GM11168 (cell line): Measurements from ENCODE around the gene ALDH2.
"Not testable (repeated sequence)": the region's sequence is repeated elsewhere in the genome, so short reads cannot be mapped to it uniquely, and the experiment has no call there.

Experiments
- in situ Hi-C: fragments of 300-500 bp; cut with MboI; formaldehyde crosslinking; loops from one replicate; pipeline ENCODE4 v1.12.0; 2022; ENCODE audit warnings: low sequenced_read_pairs; ENCODE audit not compliant: unreplicated experiment

Gene ALDH2

GRCh38 chr12:111781085-111781658, 14.4 kb downstream of the ALDH2 start:
- in situ Hi-C loops = no loop called here

GRCh38 chr12:111783046-111783445, 16.3 kb downstream of the ALDH2 start:
- in situ Hi-C loops = no loop called here

DNA sequence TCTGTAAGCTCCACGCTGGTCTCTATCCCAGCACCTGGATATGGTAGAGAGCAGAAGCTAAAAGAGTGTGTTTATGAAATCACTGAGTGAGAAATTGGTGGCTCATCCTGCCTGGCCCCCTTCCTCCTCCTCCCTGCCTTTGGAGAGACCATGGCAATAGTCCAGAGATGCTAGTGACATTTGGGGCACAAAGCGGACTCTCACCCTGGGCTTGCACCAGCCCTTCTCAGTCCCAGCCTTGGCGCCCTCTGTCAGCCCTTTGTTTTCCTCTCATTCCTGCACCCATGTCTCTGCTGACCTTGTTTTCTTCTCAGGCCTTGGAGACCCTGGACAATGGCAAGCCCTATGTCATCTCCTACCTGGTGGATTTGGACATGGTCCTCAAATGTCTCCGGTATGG, 18.2 kb downstream of the ALDH2 start:
- in situ Hi-C loops = no loop called here

DNA sequence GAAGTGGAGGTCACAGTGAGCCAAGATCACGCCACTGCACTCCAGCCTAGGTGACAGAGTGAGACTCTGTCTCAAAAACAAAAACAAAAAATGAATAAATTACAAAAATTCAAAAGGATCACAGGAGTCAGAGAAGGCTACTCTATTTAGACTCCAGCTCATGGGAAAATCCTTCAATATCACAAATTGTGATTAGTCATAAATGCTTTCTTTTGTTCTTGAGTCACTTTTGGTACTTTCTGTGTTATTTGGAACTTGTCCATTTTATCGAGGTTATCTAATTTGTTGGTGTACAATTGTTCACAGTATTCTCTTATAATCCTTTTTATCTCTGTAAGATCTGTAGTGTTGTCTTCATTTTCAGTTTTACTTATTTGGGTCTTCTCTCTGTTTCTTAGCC, 18.9 kb downstream of the ALDH2 start:
- in situ Hi-C loops = no loop called here

DNA sequence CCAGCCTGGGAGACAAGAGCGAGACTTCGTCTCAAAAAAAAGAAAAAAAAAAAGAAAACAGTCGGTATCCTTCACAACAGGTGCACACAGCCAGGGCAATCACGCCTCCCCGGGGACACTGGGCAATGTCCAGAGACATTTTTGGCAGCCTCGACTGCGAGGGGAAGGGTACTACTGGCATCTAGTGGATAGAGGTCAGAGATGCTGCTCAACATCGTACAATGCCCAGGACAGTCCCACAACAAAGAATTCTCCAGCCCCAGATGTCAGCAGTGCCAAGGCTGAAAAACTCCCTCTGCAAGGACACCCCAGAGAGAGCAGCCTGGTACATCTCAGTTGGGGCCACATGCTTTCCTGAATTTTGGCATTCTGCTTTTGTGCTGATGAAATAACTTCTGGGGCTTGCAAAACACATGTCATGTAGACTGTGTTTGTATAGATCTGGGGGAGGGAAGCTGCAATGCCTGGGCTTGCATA, 21.5 kb downstream of the ALDH2 start:
- in situ Hi-C loops = no loop called here

DNA sequence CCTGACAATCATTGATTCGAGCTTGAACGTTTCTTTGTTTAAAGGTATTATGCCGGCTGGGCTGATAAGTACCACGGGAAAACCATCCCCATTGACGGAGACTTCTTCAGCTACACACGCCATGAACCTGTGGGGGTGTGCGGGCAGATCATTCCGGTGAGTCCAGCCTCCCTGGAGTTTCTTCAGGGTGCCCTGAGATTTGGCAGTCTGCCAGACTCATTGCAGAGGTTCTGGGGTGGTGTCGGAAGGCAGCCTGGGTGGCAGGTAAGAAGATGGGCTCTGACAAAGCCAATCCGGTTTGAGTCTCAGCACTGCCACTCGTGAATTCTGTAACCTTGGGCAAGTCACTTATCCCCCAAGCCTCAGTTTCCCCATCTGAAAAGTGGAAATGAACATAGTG, 23.0 kb downstream of the ALDH2 start:
- in situ Hi-C loops = no loop called here

DNA sequence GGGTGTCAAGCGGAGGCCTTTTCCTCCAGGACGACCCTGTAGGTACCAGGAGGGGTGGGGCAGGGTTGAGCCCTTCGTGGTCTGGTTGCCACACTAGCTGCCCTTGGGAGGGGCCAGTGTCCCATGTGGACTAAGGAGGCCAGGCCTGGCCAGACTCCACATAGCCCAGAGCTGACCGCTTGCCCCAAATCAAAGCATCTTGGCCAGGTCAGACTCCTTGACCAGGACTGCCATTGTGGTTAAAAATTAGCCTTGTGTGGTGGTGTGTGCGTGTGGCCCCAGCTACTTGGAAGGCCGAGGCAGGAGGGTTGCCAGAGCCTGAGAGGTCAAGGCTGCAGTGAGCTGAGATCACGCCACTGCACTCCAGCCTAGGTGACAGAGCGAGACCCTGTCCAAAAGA, 24.8 kb downstream of the ALDH2 start:
- in situ Hi-C loops = no loop called here

DNA sequence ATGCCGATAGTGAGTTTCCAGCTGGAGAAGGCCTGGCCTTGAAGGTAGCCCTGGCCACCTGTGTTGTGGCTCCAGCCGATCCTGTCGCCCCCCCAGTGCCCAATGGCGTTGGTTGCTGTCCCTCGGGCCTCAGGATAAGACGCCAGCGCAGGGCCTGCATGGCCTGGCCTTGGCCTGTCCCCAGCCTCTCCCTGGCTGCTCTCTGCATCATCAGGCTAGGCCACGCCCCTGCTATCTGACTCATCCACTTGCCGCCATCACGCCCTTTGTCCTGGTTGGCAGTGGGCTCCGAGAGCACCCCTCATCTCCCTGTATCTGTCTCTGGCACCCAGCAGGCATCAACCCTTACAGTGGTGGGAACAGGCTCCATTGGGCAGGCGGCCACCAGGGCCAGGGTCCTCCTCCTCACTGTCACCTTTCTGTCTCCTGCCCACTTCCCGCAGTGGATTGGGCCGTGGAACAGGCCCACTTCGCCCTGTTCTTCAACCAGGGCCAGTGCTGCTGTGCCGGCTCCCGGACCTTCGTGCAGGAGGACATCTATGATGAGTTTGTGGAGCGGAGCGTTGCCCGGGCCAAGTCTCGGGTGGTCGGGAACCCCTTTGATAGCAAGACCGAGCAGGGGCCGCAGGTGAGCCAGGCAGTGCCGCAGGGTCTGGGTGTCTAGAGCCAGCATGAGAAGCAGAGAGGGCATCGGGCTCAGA, 25.6 kb downstream of the ALDH2 start:
- in situ Hi-C loops = no loop called here

DNA sequence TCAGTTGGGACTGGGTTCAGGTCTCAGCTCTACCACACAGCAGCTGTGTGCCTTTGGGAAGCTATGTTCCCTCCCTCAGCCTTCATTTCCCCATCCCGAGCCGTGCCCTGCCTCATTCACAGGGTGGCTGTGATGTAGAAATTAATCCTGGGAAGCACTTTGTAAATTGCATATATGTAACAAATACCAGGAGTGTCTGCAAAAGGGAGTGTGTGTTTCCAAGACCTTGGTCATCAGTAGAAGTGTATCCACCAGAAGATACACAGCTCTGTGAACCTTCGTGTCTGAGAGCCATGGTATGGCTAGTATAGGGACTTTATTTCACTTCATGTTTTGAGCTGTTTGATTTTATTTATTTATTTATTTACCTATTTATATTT, 26.1 kb downstream of the ALDH2 start:
- in situ Hi-C loops = no loop called here

GRCh38 chr12:111798182-111798581, 31.4 kb downstream of the ALDH2 start:
- in situ Hi-C loops = no loop called here

DNA sequence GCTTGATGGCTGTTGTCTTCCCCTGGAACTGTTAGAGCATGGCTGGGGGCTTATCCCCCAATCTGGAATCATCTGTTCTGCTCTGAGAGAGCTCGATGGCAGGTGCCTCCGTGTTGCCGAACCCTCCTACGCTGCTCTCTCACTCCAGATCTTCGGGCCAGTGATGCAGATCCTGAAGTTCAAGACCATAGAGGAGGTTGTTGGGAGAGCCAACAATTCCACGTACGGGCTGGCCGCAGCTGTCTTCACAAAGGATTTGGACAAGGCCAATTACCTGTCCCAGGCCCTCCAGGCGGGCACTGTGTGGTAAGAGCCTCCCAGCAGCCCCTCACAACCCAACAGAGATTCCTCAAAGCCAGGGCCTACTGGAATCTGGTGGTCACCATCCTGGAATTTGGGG, 33.0 kb downstream of the ALDH2 start:
- in situ Hi-C loops = no loop called here

GRCh38 chr12:111803038-111803626, 36.4 kb downstream of the ALDH2 start:
- in situ Hi-C loops = no loop called here

DNA sequence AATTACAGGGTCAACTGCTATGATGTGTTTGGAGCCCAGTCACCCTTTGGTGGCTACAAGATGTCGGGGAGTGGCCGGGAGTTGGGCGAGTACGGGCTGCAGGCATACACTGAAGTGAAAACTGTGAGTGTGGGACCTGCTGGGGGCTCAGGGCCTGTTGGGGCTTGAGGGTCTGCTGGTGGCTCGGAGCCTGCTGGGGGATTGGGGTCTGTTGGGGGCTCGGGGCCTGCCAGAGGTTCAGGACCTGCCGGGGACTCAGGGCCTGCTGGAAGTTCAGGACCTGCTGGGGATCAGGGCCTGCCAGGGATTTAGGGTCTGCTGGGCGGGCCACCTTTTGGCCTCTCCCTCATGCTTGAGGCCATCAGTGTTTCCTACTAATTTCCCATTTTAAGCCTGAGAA, 37.1 kb downstream of the ALDH2 start:
- in situ Hi-C loops = no loop called here

GRCh38 chr12:111806304-111806703, 39.6 kb downstream of the ALDH2 start:
- in situ Hi-C loops = no loop called here

DNA sequence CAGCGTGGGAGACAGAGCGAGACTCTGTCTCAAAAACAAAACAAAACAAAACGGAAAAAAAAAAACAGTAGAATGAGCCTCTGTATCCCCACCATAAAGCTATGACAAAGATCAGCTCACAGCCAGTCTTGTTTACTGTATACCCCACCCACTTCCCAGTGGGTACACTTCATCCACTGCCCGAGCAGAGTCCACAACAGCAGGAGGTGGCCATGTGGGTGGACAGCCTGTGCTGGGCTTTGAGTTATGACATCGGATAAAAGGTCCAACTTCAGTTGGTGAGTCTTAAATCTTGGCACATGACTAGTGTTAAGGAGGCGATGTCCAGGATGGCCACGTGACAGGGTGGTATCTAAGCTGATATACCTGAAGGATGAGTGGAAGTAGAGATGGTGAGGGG, 40.5 kb downstream of the ALDH2 start:
- in situ Hi-C loops = no loop called here

GRCh38 chr12:111812881-111813741, 46.4 kb downstream of the ALDH2 start:
- in situ Hi-C loops = no loop called here

- in situ Hi-C loops = no loop called here
These were observed 49.4 kb downstream of the ALDH2 start for GRCh38 chr12:111816065-111816615.

GRCh38 chr12:111816898-111817297, 50.2 kb downstream of the ALDH2 start:
- in situ Hi-C loops = not testable (repeated sequence)

DNA sequence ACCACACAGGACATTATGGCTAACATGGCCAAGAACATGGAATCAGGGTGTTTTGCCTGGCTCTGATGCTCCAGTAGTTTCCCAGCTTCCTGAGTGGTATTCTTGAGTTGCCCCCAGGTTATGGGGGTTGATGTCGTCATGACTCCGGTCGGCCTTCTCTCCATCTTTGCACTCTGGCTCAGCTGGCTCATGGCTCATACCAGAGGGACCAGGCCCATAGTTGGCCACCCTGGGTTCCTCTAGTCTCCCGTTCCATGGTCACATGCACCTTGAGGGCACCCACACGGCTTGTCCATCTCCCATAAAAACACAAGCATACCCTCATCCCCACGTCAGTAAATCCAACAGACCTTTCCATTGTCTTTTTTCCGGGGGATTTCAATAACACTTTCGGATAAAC, 51.6 kb downstream of the ALDH2 start:
- in situ Hi-C loops = no loop called here
